ENCODE results near the gene EGF. TPM values are rescaled to one million over a fixed set of nuclear protein-coding genes. Genes with fewer than 3 reads are reported as not detected.

The EGF gene
- polyA plus RNA-seq, 2 of the 4 experiments (the other 2 are of a cell fraction), result 0.59 to 0.98 TPM

DNA sequence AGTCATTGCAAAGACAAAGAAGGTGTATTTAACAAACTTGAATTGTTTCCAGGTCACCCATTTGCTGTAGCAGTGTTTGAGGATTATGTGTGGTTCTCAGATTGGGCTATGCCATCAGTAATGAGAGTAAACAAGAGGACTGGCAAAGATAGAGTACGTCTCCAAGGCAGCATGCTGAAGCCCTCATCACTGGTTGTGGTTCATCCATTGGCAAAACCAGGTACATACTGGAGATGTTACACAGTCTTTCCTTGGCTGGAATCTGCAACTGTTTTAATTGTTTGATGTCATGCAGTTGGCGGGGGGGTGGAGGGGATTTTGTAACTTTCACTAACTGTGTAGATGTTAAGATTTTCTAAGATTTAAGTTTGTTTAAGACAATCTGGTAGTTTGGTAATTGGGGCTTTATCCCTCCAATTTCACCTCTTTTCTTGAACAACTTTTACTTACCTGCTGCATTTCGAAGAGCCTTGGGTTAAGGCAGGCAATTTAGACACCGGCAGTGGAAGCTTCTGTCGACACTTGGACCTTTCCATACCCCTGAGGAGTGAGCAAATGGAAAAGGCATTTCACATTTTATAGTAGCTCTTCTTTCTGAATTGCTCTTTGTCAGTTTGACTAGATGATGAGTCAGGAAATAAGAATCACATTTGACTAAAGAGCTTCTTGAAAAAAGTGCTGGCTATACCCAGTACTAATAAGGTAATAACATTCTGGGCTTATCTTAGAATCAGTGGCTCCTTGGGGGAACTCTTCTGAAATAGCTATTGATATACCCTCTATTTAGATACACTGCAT lies 67.4 kb downstream of the EGF start:
- Histone ChIP-seq H3K4me3 (no peak overlapping the region), H3K4me2 (no peak overlapping the region), H3K9me3 (no peaks in the 10 kb centered on the region), H3K4me1 (no peaks in the 10 kb centered on the region), H3K27ac (no peak overlapping the region)
- ChIA-PET POLR2A (no interaction called here), CTCF (interaction anchor here (1.1 kb wide), 1 partner anchor 555 kb away, joined by 3 read pairs; no protein-coding TSS in a partner anchor)
- TF ChIP-seq EHMT2 (IDR thresholded peaks at IDR 0.05; ENCODE audit: low read depth), result no peak
- TF ChIP-seq HEYL (CRISPR knock-in tag; IDR thresholded peaks at IDR 0.05), result no peak
- TF ChIP-seq CTCF (IDR thresholded peaks at IDR 0.05), result no peak
- TF ChIP-seq CHD4 (IDR thresholded peaks at IDR 0.05; ENCODE audit: borderline replicate concordance), result no peak
- TF ChIP-seq EP300 (IDR thresholded peaks at IDR 0.05), result no peak
- no peak for TF ChIP-seq ESRRA (IDR thresholded peaks at IDR 0.05; ENCODE audit: borderline replicate concordance, low read length)
- no peak for TF ChIP-seq CBX2 (IDR thresholded peaks at IDR 0.05; ENCODE audit: borderline replicate concordance, low read depth)
- TF ChIP-seq, protein P1, sequence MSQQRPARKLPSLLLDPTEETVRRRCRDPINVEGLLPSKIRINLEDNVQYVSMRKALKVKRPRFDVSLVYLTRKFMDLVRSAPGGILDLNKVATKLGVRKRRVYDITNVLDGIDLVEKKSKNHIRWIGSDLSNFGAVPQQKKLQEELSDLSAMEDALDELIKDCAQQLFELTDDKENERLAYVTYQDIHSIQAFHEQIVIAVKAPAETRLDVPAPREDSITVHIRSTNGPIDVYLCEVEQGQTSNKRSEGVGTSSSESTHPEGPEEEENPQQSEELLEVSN (IDR thresholded peaks at IDR 0.05; ENCODE audit: borderline replicate concordance, low read depth), result no peak
- TF ChIP-seq PHF8 (IDR thresholded peaks at IDR 0.05; ENCODE audit: borderline replicate concordance, low read depth), result no peak
- TF ChIP-seq KDM5A (IDR thresholded peaks at IDR 0.05), result no peak
- no peak for TF ChIP-seq CBX8 (IDR thresholded peaks at IDR 0.05)
- TF ChIP-seq ZNF302 (CRISPR knock-in tag; IDR thresholded peaks at IDR 0.05), result no peak
- TF ChIP-seq MYC (IDR thresholded peaks at IDR 0.05; ENCODE audit: borderline replicate concordance, low read length), result no peak
- TF ChIP-seq, protein P2, sequence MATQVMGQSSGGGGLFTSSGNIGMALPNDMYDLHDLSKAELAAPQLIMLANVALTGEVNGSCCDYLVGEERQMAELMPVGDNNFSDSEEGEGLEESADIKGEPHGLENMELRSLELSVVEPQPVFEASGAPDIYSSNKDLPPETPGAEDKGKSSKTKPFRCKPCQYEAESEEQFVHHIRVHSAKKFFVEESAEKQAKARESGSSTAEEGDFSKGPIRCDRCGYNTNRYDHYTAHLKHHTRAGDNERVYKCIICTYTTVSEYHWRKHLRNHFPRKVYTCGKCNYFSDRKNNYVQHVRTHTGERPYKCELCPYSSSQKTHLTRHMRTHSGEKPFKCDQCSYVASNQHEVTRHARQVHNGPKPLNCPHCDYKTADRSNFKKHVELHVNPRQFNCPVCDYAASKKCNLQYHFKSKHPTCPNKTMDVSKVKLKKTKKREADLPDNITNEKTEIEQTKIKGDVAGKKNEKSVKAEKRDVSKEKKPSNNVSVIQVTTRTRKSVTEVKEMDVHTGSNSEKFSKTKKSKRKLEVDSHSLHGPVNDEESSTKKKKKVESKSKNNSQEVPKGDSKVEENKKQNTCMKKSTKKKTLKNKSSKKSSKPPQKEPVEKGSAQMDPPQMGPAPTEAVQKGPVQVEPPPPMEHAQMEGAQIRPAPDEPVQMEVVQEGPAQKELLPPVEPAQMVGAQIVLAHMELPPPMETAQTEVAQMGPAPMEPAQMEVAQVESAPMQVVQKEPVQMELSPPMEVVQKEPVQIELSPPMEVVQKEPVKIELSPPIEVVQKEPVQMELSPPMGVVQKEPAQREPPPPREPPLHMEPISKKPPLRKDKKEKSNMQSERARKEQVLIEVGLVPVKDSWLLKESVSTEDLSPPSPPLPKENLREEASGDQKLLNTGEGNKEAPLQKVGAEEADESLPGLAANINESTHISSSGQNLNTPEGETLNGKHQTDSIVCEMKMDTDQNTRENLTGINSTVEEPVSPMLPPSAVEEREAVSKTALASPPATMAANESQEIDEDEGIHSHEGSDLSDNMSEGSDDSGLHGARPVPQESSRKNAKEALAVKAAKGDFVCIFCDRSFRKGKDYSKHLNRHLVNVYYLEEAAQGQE (IDR thresholded peaks at IDR 0.05), result no peak
- no peak for TF ChIP-seq RAD21 (conservative IDR thresholded peaks at IDR 0.05 in 1 of 2, IDR thresholded peaks at IDR 0.05 in 1 of 2)
- no peak for TF ChIP-seq EHF (CRISPR knock-in tag; IDR thresholded peaks at IDR 0.05)
- TF ChIP-seq JUN (IDR thresholded peaks at IDR 0.05), result no peak
- no peak for TF ChIP-seq RCOR1 (IDR thresholded peaks at IDR 0.05; ENCODE audit: low read depth, low read length)
- WGBS (ENCODE audit: missing lambda C conversion rate), result 48% methylated on average over 5 of the region's 5 CpGs
- FAIRE-seq, result no peak
- peak in 1 of 2 experiments; percentile 29; a peak in 1 of 6 replicates for ATAC-seq
- DNase-seq (ENCODE audit: low read depth in 1 of 2, low spot score in 1 of 2), result peak in 1 of 2 experiments; percentile 5

- DNase-seq (ENCODE audit: low read depth in 1 of 2, low spot score in 1 of 2), result no peak
- WGBS (ENCODE audit: missing lambda C conversion rate), result 30% methylated on average over 1 of the region's 1 CpG
- Histone ChIP-seq H3K4me3 (no peak overlapping the region), H3K9me3 (no peaks in the 10 kb centered on the region), H3K4me2 (no peak overlapping the region), H3K4me1 (no peaks in the 10 kb centered on the region), H3K27ac (no peak overlapping the region)
- no peak for ATAC-seq
- CTCF ChIA-PET, result interaction anchor here (1.0 to 1.1 kb wide), 2 partner anchors 179 to 556 kb away, joined by 3 read pairs; no protein-coding TSS in a partner anchor
- POLR2A ChIA-PET, result no interaction called here
- no peak for FAIRE-seq
- no peak for TF ChIP-seq KDM5A (IDR thresholded peaks at IDR 0.05)
- no peak for TF ChIP-seq HOXA7 (CRISPR knock-in tag; IDR thresholded peaks at IDR 0.05)
- no peak for TF ChIP-seq CEBPB (IDR thresholded peaks at IDR 0.05)
- no peak for TF ChIP-seq BHLHE40 (IDR thresholded peaks at IDR 0.05; ENCODE audit: low read depth, low read length)
- no peak for TF ChIP-seq PHF8 (IDR thresholded peaks at IDR 0.05; ENCODE audit: borderline replicate concordance, low read depth)
- TF ChIP-seq SMC3 (IDR thresholded peaks at IDR 0.05), result no peak
- no peak for TF ChIP-seq CTCF (IDR thresholded peaks at IDR 0.05)
- no peak for TF ChIP-seq ESRRA (IDR thresholded peaks at IDR 0.05; ENCODE audit: borderline replicate concordance, low read length)
- no peak for TF ChIP-seq EHF (CRISPR knock-in tag; IDR thresholded peaks at IDR 0.05)
- TF ChIP-seq ZC3H11A (IDR thresholded peaks at IDR 0.05), result no peak
- TF ChIP-seq, protein P2 (IDR thresholded peaks at IDR 0.05), result no peak
Measured at GRCh38 chr4:109981936-109982335, 69.3 kb downstream of the EGF start.
